A549 treated with AZD9567 at 1 μM for 4 hours (cell line): ENCODE measurements around the gene GNAZ. TPM values are rescaled to one million over a fixed set of nuclear protein-coding genes. Genes with fewer than 3 reads are reported as not detected.

Source experiments
- total RNA-seq: library from RNA; stranded (reverse); fragments of 200-300 nt; extraction: Qiagen RNA extraction; gene quantifications from 5 replicates; pipeline ENCODE4 v1.2.3, GENCODE V29; 2022; ENCODE audit not compliant: insufficient read depth

The GNAZ gene
- total RNA-seq = 2.4 to 5.6 TPM (median 3.3 TPM) in 5 replicates

DNA sequence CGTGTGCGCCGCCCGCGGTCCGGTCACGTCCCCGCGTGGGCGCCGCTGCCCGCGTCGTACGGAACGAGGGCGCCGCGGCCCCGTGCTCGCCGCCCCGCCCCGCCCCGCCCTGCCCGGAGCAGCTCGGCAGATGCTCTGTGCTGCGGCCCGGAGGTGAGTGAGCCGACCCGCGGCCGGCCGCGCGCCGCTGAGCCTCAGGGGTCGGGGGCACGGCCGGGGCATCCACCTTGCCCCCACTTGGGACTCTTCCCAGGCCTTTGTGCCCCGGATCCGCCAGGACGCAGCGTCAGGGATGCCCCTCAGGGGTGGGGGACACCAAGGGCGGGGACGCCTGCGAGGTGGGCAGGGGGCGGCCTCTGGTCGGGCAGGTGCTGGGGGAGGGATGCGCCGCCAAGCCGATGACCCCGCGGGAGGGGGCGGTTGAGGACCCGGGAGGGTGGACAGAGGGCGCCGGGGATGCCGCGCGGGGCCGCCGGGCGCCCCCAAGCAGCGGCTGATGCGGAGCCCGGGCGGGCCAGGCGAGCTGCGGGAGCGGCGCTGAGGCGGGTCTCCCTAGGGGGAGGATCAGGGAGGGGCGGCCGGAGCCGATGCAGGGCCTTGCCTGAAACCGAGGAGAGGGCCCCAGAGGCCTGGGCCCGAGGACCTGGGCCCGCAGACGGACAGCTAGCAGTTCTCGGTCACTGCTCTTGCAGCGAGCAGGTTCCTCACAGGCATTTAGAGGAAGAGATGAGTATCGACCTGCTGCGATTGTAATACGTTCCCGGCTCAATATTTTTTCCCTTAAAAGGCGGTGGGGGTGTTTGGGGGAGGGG, at the start of gene GNAZ:
TSS of gene GNAZ (plus strand) at position 102 of the 812 bp plus-strand sequence. CDS start 25,177 bp downstream, outside the sequence.

GRCh38 chr22:23144932-23145877, 74.9 kb downstream of the GNAZ start, which contains the start of gene RAB36:
Gene RAB36 (plus strand): TSS chr22:23145477. CDS start chr22:23146617, 1,140 bp downstream.

Other genes with a start within 250 kb of the GNAZ start
- gene IGLL5, start 182.7 kb upstream of the GNAZ start, total RNA-seq = not detected in 5 replicates
- gene RSPH14, start 71.5 kb downstream of the GNAZ start, total RNA-seq = 0.99 to 2.1 TPM (median 1.1 TPM) in 4 of 5 replicates, not detected in the other
- 6.3 to 8.4 TPM (median 6.8 TPM) in 5 replicates for gene RAB36, start 75.0 kb downstream of the GNAZ start, total RNA-seq
- gene BCR, start 110.0 kb downstream of the GNAZ start, total RNA-seq = 14.2 to 25.6 TPM (median 16.5 TPM) in 5 replicates